HG02840 (cell line): ENCODE data around the gene H2AZ2.

Experiments used
- ATAC-seq: cut with Tn5 transposase; IDR thresholded peaks from one replicate; pipeline ENCODE4 v1.9.1; 2021; ENCODE audit warnings: mild to moderate bottlenecking, moderate library complexity, moderate number of reproducible peaks; ENCODE audit not compliant: unreplicated experiment, low FRiP score

Gene H2AZ2

DNA sequence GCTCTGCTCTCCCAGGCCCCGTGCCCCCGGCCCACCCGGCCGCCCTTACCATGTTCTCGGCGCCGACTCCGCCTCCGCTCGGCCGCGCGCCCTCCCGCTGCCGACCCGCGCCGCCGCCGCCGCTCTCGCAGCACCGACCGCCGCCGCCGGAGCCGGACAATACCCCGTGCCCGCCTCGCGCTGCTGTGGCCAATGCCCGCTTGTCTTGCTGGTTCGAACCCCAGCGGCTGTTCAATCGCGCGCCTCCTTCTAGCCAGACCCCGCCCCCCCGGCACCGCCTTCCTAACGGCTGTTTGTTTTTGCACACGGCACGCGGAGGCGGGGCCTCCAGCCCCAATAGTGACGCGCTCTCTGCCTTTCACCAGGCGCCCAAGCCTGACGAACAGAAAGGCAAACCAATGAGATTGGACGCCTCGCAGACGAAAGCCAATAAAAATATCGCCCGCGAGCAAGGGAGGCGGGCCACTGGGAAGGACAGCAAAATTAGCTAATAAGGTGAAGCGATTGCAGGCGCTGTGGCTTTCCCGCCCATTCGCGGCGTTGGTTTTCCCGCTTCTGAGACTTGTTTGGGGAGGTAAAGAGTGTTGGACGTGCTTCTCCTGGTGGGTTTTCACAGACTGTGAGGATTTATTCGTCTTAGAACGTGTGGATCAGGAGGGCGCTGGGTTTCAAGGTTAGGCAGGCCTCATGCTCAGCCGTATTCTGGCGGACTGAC is at the start of gene H2AZ2:
TSS of gene H2AZ2 (minus strand) at position 168 of the 715 bp plus-strand sequence. CDS start at position 52, 116 bp downstream.
- ATAC-seq, result peak; percentile 81

- ATAC-seq, result no peak
Measured at GRCh38 chr7:44897309-44897708, 49.4 kb upstream of the H2AZ2 start.

DNA sequence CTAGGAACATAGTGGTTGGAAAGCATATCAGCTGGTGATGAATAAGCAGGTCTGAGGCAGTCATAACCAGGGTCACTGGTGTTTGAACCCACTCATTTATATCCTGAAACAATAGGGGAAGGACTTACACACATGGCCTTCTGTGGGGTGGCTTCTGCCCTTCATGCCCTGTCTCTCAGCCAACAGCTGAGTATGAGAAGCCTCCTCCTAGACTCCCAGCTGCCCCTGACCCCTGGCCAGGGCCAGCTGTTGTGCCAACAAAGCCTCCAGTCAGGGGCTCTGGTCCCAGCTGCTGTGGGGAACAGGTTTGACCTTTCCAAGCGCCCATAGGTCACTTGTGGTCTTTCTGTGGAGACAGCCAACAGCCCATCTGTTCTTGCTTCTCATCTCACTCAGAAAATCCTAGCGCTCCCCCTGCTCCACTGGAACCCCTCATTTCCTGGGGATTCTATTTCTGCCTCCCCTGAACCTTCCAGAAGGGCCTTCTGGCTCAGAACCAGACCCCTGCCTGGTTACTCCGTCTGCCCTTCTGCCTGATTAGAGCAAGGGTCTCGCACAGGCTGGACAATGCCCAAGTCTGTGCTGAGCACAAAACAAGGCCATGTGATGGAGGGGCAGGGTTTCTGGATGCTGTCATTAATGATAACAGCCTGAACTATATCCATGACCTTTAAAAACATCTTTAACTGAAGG is 47.1 kb upstream of the H2AZ2 start:
- ATAC-seq, result no peak

- ATAC-seq, result no peak
Measured at GRCh38 chr7:44893710-44894234, 45.9 kb upstream of the H2AZ2 start.

GRCh38 chr7:44891791-44892190 is 43.9 kb upstream of the H2AZ2 start:
- no peak for ATAC-seq

DNA sequence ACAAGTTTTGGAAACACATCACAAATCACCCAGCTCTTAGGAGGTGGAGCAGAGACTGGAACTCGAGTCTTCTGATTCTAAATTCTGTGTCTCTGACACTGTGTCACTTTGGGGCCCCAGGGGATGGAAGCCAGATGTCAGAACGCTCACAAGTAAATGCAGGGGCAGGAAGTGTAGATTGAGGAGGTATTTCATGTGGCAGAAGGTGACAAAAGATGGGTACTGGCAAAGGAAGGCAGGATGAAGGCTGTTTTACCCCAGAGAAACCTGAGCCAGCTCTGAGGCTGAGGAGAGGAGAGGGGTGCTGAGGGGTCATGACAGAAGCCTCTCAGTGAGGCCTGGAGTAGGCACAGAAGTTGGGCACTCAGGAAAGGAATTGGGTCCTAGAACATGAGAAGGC is 43.5 kb upstream of the H2AZ2 start:
- ATAC-seq, result no peak

DNA sequence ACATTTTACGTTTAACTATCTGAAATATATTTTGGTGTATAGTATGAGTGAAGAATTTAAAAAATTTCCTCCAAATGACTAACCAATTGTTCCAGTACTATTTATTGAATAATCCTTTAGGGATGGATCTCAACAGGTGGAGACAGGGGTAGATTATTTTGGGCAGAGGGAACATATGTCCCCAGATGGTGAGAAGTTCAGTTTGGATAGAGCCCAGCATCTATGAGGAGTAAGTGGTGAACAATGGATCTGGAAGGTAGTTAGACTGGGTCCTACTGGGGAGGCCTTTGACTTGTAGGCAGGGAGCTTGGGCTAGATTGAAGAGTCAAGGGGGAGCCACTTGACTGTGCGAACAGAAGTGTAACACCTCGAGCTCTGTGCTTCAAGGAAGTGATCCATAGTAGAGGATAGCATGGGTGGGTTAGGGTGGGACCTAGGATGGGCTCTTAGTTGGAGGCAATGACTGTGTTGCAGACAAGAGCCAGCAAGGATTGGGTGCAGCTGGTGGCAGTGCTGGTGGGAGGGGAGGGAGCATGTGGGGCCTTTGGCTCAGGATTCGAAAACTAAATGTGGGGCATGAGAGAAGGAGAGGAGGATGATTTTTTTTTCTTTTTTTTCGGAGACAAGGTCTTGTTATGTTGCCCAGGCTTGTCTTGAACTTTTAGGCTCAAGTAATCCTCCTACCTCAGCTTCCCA is 41.3 kb upstream of the H2AZ2 start:
- no peak for ATAC-seq

GRCh38 chr7:44887293-44887692 is 39.4 kb upstream of the H2AZ2 start:
- no peak for ATAC-seq

DNA sequence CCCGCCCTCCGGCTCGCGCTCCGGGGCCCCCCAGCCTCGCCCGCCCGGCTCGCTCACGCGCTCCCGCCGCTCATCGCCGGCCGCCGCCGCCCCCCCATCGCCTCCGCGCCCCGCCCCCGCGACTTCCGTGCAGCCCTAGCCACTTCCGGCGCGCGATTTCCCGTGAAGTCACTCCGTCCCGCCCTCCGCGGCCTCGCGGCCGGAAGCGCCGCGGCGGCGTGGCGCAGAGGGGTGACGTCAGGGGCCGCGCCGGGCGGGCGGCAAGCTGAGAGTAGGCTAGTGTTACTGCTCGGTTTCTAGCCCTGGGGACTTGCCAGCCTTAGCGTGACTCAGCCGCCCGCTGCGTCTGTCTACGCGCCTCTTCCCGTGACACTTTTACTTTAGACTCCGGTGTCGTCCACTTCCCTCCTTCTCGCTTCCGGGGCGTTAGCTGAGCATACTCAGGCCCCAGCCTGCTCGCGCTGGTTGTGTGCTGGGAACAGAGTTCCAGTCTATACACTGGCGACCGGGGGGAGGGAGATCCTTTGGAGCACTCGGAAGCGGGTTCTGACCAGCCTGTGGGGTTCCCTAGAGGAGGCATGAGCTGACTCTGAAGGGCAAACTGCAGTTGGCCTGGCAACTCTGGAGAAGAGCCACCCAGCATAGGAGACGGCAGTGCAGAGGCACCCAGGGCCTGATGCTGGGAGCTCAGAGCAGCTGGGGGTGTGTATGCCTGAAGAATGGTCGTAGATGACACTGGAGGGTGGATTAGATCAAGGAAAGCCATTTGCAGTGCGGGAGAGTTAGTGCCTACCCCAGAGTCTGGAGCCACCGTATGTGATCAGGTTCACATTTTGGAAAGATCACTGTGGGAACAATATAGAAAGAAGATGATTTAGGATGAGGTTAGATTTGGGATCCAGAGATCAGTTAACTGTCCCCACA is 37.8 kb upstream of the H2AZ2 start, which contains the start of gene PURB:
TSS of gene PURB (minus strand) at position 137 of the 924 bp plus-strand sequence. CDS start 182 bp downstream, outside the sequence.
- ATAC-seq, result peak; percentile 84

DNA sequence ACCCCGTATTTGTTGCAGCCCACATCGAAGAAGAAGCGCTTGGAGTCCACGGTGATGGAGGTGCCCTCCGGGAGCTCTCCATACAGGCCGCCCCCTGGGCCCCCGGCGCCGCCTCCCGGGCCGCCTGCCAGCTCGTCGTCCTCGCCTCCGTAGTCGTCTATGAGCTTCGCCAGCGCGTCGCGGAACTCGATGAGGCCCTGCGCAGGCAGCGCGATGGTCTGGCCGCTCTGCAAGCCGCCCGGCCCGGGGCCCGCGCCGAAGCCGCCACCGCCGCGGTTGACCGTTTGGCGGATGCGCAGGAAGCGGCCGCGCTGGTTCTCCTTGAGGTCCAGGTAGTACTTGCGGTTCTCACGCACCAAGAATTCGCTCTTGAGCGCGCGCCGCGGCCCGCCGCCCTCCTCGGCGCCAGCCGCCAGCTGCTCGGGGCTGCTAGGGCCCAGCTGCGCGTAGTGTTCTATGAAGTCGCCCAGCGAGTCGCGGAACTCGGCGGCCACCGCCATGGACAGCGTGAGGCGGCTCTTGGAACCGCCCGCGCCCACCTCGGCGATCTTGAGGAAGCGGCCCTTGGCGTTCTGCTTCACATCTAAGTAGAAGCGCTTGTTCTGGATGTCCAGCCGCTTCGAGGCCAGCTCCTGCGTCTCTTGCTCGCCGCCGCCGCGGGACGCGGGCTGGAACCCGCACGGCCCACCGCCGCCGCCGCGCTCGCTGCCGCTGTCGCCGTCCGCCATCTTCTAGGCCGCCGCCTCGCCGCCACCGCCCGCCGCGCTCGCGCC is 36.9 kb upstream of the H2AZ2 start:
- ATAC-seq, result peak; percentile 32

DNA sequence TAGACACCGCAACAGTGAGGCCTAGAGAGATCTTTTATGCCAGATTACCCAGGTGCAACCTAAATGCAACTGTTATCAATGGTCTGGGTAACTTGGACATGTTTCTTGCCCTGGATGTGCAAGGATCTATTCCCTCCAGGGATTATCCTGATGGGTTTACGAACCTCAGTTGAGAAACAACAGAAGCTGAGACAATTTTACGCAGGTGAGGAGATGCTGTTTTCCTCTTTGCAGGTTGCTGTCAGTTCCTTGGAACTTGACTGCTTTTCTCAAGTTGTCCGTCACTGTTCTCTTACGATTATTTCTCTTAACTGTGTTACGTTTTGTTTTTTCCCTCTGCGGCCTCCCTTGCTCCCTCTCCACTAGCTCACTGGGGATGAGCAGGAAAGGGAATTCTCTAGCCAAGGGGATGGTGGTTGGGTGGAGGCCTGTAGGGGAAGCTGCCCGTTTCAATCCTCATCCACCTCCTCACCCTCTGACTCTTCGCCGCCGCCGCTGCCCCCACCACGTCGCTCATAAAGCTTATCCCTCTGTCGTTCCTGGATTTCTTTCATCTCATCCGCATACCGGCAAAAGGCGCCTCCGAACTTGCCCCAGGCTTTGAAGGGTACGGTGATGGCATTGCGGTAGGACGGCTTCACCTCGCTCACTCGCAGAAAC is 36.2 kb upstream of the H2AZ2 start:
- ATAC-seq, result no peak

DNA sequence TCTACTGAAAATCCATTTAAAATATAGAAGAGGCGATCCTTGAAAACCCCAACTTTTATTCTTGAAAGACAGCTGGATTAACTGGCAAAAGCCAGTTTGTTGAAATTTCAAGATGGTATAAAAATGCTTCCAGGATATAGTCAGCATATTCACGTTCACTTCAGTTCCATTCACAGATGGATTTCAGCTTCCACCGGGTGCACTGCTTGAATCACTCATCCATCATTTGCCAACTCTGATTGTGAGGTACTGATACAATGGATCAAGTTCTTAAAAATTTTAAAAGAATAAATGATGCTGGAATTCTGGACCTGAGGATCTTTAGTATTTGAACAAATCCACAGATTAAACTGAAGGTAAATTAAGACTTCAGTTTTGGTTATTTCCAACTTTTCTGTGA is 35.0 kb upstream of the H2AZ2 start:
- ATAC-seq, result no peak

DNA sequence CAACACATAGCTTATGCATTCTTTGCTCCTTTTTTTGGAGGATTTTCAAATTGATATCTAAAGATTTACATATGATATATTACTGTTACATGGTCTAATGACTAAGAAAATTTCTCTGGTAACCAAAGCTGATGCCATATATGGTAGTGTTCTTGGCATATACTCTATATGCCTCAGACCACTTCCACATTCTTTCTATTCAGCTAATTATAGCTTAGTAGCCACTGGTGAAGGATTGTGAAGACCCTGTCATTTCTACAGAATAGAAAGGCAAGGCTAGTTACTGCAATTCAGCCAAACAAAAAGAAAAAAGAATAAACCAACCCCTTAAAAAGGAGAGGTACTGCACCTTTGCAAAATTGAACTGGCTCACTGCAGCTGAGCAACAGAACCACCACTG is 33.7 kb upstream of the H2AZ2 start:
- ATAC-seq, result no peak

- ATAC-seq, result no peak
Measured at GRCh38 chr7:44881066-44881600, 33.2 kb upstream of the H2AZ2 start.

- no peak for ATAC-seq
Measured at GRCh38 chr7:44880317-44881018, 32.6 kb upstream of the H2AZ2 start.

- ATAC-seq, result no peak
Measured at GRCh38 chr7:44876393-44876792, 28.5 kb upstream of the H2AZ2 start.

DNA sequence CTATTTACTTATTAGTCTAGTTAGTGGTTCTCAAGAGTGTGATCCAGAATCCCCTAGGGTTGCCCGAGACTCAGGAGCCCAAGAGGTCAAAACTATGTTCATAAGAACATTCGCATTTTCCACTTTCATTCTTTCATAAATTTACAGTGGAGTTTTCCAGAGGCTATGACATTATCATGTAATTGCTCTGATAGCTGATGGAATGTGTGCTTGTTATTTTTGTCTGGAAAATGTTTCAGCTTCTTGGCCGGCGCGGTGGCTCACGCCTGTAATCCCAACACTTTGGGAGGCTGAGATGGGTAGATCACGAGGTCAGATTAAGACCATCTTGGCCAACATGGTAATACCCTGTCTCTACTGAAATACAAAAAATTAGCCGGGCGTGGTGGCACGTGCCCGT is 27.4 kb upstream of the H2AZ2 start:
- no peak for ATAC-seq

GRCh38 chr7:44872787-44873186 is 24.9 kb upstream of the H2AZ2 start:
- ATAC-seq, result no peak
